Heart right ventricle (tissue), 16 donors: Measurements from ENCODE around the gene CDK1. TPM values are rescaled to one million over a fixed set of nuclear protein-coding genes. Genes with fewer than 3 reads are reported as not detected.
A peak's percentile ranks its signal among the peaks of the same experiment; 100 is the strongest.

ENCODE experiments used
- ATAC-seq, 8 donors: fragments of 200-7000 bp; cut with Tn5 transposase; one replicate each; pipeline ENCODE4 v1.9.1; 2020; ENCODE audit warnings: mild to moderate bottlenecking in 8 of 8, moderate library complexity in 8 of 8, moderate number of reproducible peaks in 1 of 8
- DNase-seq, 2 donors: peaks; one replicate each; pipeline ENCODE4 v3.0.0-alpha.2; 2020
- H3K27ac ChIP-seq, 10 donors: fragments of 200-600 bp; sonication (generic) in 2 of 10; one replicate each; pipeline versions ENCODE4 v1.5.0 to v1.8.0; 2020 to 2022; ENCODE audit warnings: mild to moderate bottlenecking in 3 of 10
- H3K27me3 ChIP-seq, 7 donors: fragments of 200-600 bp; one replicate each; pipeline ENCODE4 v1.8.0; 2021 to 2022; ENCODE audit warnings: mild to moderate bottlenecking in 2 of 7
- H3K36me3 ChIP-seq, 9 donors: fragments of 200-600 bp; sonication (generic) in 1 of 9; one replicate each; pipeline versions ENCODE4 v1.5.0 to v1.8.0; 2020 to 2022; ENCODE audit warnings: mild to moderate bottlenecking in 2 of 9
- H3K4me1 ChIP-seq, 9 donors: fragments of 200-600 bp; sonication (generic) in 1 of 9; one replicate each; pipeline versions ENCODE4 v1.5.0 to v1.8.0; 2020 to 2022; ENCODE audit warnings: mild to moderate bottlenecking in 4 of 9
- H3K4me3 ChIP-seq, 10 donors: fragments of 200-600 bp; sonication (generic) in 2 of 10; one replicate each; pipeline versions ENCODE4 v1.5.0 to v1.8.0; 2020 to 2022; ENCODE audit warnings: mild to moderate bottlenecking in 7 of 10, moderate library complexity in 2 of 10
- H3K9me3 ChIP-seq, 11 donors: fragments of 200-600 bp in 10 of 11; sonication (generic) in 2 of 11; one replicate each; pipeline versions ENCODE4 v1.5.0 to v1.8.0; 2013 to 2022; ENCODE audit warnings: mild to moderate bottlenecking in 2 of 11, control low read depth in 1 of 11, moderate library complexity in 1 of 11
- CTCF ChIP-seq, 9 donors: fragments of 200-600 bp; sonication (generic) in 2 of 9; IDR thresholded peaks; one replicate each; pipeline versions ENCODE4 v1.5.0 to v1.8.0; 2021 to 2022; ENCODE audit warnings: antibody characterized with exemption in 9 of 9, mild to moderate bottlenecking in 5 of 9, moderate library complexity in 1 of 9
- WGBS, 2 donors: extraction: QIAGEN DNeasy Blood & Tissue Kit; methylation state at CpG; one replicate each; pipeline ENCODE4 v1.1.7; 2013; ENCODE audit warnings: inconsistent platforms in 1 of 2; 5-methylcytosine and 5-hydroxymethylcytosine counted together
- intact Hi-C, 10 donors: fragments of 100-400 bp; cut with DNase I; formaldehyde crosslinking; loops; one replicate each; pipeline versions ENCODE4 v1.11.1 to v1.14.2; 2022
- long read RNA-seq, 3 donors: library from polyadenylated mRNA; unstranded; transcript quantifications; one replicate each; pipeline ENCODE4 v2.0.0, GENCODE V29; 2020 to 2021
- polyA plus RNA-seq, 2 donors: library from polyadenylated mRNA; stranded (reverse); fragments of 200-250 nt; gene quantifications; one replicate each; pipeline ENCODE4 v1.2.3, GENCODE V29; 2013
- total RNA-seq, 10 donors: library from RNA; stranded (reverse); fragmentation: NEBNext Ultra II Directional in 3 of 10; extraction: Animal tissue kit (Norgen Biotek cat#: 25700) in 3 of 10; gene quantifications; one replicate each; pipeline versions ENCODE4 v1.2.1 to v1.2.4, GENCODE V29; 2021 to 2023
- donor health status: Arrhythmogenic right ventricular cardiomyopathy.
- donor health status: ischemic (EF 13 %, LVEDD 7.1; RV severe dilation, severe dysfunction).
- donor health status: healthy with polysubstance abuse.
- donor health status: DM: no; HTN: yes; CAD: no.
- donor health status: DM: no; HTN: no; CAD: no.
- donor health status: ischemic (EF 25% LVEDD 6.9; RV normal size, moderate dysfunction).
- donor health status: ischemic (EF 25% LVEDD 5.7; RV mildly dilated, moderate dysfunction).
- donor health status: healthy.
- donor health status: DM: yes; HTN: yes; CAD: no.
- donor health status: Ischemic cardiomyopathy.
- donor health status: ischemic (EF 35%, LVEDD 5.7; RV mildly dilated, moderate dysfunction).
- donor health status: nonischemic (EF 11% LVEDD 7.7; RV severe dilation, severe dysfunction).
- donor health status: DM: yes; HTN: yes; CAD: no.
- donor health status: PGD.
- donor health status: ischemic (EF 29% LVEDD 5.4; RV normal size, mild dysfunction).
- donor health status: nonischemic (EF 23%, LVEDD 6.1; RV moderate dilation, normal function).

The CDK1 gene
- 1 to 10 TPM in 5 of 10 donors, under 1 TPM in 5; 0.27 to 8.6 (median 1.0) TPM for total RNA-seq
- 1 to 10 TPM in 1 of 2 donors, under 1 TPM in 1; 0.74 to 2.0 TPM for polyA plus RNA-seq
- long read RNA-seq, donor 1, partial matches to known transcripts = 0 of 3 reads
- long read RNA-seq, donor 1, other reads (novel, unspliced or antisense) = 2 of 3 reads
- long read RNA-seq, donor 2, partial matches to known transcripts = 0 of 1 reads
- long read RNA-seq, donor 2, other reads (novel, unspliced or antisense) = 1 of 1 reads
- long read RNA-seq, donor 3, partial matches to known transcripts = 0 of 3 reads
- long read RNA-seq, donor 3, other reads (novel, unspliced or antisense) = 1 of 3 reads

- peaks cover 0 to 8% (median 0%) of the 10 kb centered on the region in 7 donors for H3K27me3 ChIP-seq
- H3K4me3 ChIP-seq = peak within 1 kb of the TSS; percentile 42 to 75 (median 64)
- H3K4me1 ChIP-seq = peaks cover 3 to 36% (median 8%) of the 10 kb centered on the region in 9 donors
- 0% methylated on average over 57 to 58 of the region's 58 CpGs for WGBS, 2 donors
- intact Hi-C loops = no loop called here
- ATAC-seq = peak; percentile 99 to 100 (median 100)
- peak; percentile 95 to 98 for DNase-seq
- H3K9me3 ChIP-seq = no peaks in the 10 kb centered on the region
- TF ChIP-seq CTCF (IDR thresholded peaks at IDR 0.05) = peak in 2 of 9 donors; percentile 4 to 16
- H3K36me3 ChIP-seq = no peaks in the 10 kb centered on the region
- peak within 1 kb of the TSS in 5 of 10 donors; percentile 4 to 82 (median 42) for H3K27ac ChIP-seq
These were observed at the start of gene CDK1 for GRCh38 chr10:60778214-60778970. TSS of gene CDK1 (plus strand) at chr10:60778478. CDS start at chr10:60780166, 1,688 bp downstream.

- DNase-seq (no peak), ATAC-seq (no peak)
- no peak for TF ChIP-seq CTCF (IDR thresholded peaks at IDR 0.05)
- Histone ChIP-seq H3K36me3 (no peaks in the 10 kb centered on the region), H3K4me1 (peaks cover 0 to 26% (median 6%) of the 10 kb centered on the region in 9 donors), H3K27ac (no peak overlapping the region), H3K27me3 (peaks cover 10 to 56% (median 27%) of the 10 kb centered on the region in 7 donors), H3K9me3 (no peaks in the 10 kb centered on the region), H3K4me3 (no peak overlapping the region)
- intact Hi-C loops = no loop called here
These were observed 49.2 kb upstream of the CDK1 start for GRCh38 chr10:60729106-60729505.

GRCh38 chr10:60731134-60731885, 47.0 kb upstream of the CDK1 start:
- Histone ChIP-seq H3K27me3 (peaks cover 10 to 63% (median 46%) of the 10 kb centered on the region in 7 donors), H3K36me3 (no peaks in the 10 kb centered on the region), H3K9me3 (no peaks in the 10 kb centered on the region), H3K27ac (peak overlapping the region in 1 of 10 donors; percentile 80), H3K4me3 (peak overlapping the region in 1 of 10 donors; percentile 63), H3K4me1 (peaks cover 0 to 28% (median 6%) of the 10 kb centered on the region in 9 donors)
- ATAC-seq (no peak), DNase-seq (no peak)
- TF ChIP-seq CTCF (IDR thresholded peaks at IDR 0.05) = no peak
- intact Hi-C loops = no loop called here
- 82% methylated on average over 3 of the region's 3 CpGs for WGBS, 2 donors
